Measurements from ENCODE around the gene LDOC1.

GRCh38 chrX:141214196-141214595 lies 37.3 kb upstream of the LDOC1 start:
- TF ChIP-seq CTCF (conservative IDR thresholded peaks at IDR 0.05; ENCODE audit: low read depth, low read length): no peak
- no peak for TF ChIP-seq MXI1 (IDR thresholded peaks at IDR 0.05; ENCODE audit: borderline replicate concordance, low read depth, low read length)
- TF ChIP-seq USF2 (IDR thresholded peaks at IDR 0.05; ENCODE audit: low read depth, low read length): no peak

All from IMR-90 (cell line).